Measurements from ENCODE around the gene ANKRD27.

ANKRD27 gene

GRCh38 chr19:32638625-32639024, 36.4 kb downstream of the ANKRD27 start:
- ATAC-seq (ENCODE audit: insufficient read depth, low read depth) (no peak), DNase-seq (no peak)
- no peak overlapping the region for H3K4me2 ChIP-seq (ENCODE audit: insufficient read depth, low read length)
- no peaks in the 10 kb centered on the region for H4K20me1 ChIP-seq (ENCODE audit: insufficient read depth, low read length)
- H3K36me3 ChIP-seq (ENCODE audit: insufficient read depth, low read length): peaks cover 75% of the 10 kb centered on the region
- TF ChIP-seq CTCF (IDR thresholded peaks at IDR 0.05; ENCODE audit: borderline replicate concordance, extremely low read depth, low read length, poor library complexity, severe bottlenecking) (no peak), EZH2 (IDR thresholded peaks at IDR 0.05; ENCODE audit: borderline replicate concordance, low read depth, low read length, severe bottlenecking) (no peak)
- no peak overlapping the region for H3K4me3 ChIP-seq (ENCODE audit: low read depth in 1 of 2, low read length in 2 of 2)
- no peak overlapping the region for H3K27ac ChIP-seq (ENCODE audit: low read length)
- no peaks in the 10 kb centered on the region for H3K27me3 ChIP-seq (ENCODE audit: insufficient read depth, low read length, poor library complexity)
- H3K9me3 ChIP-seq (ENCODE audit: insufficient read depth, low read length, severe bottlenecking): no peaks in the 10 kb centered on the region
- no peaks in the 10 kb centered on the region for H3K4me1 ChIP-seq (ENCODE audit: insufficient read depth, low read length)
- no peak overlapping the region for H2AFZ ChIP-seq (ENCODE audit: low read depth, low read length)
- H3K9ac ChIP-seq (ENCODE audit: low read depth, low read length): no peak overlapping the region
- H3K79me2 ChIP-seq (ENCODE audit: insufficient read depth, low read length): no peaks in the 10 kb centered on the region

GRCh38 chr19:32637480-32637879, 37.5 kb downstream of the ANKRD27 start:
- Histone ChIP-seq H3K9ac (ENCODE audit: low read depth, low read length) (no peak overlapping the region), H3K79me2 (ENCODE audit: insufficient read depth, low read length) (no peaks in the 10 kb centered on the region)

GRCh38 chr19:32631381-32631780, 43.6 kb downstream of the ANKRD27 start:
- Histone ChIP-seq H3K4me1 (ENCODE audit: insufficient read depth, low read length) (no peaks in the 10 kb centered on the region), H3K4me3 (ENCODE audit: low read depth in 1 of 2, low read length in 2 of 2) (no peak overlapping the region), H2AFZ (ENCODE audit: low read depth, low read length) (no peak overlapping the region), H3K79me2 (ENCODE audit: insufficient read depth, low read length) (no peaks in the 10 kb centered on the region), H4K20me1 (ENCODE audit: insufficient read depth, low read length) (no peaks in the 10 kb centered on the region), H3K9me3 (ENCODE audit: insufficient read depth, low read length, severe bottlenecking) (no peaks in the 10 kb centered on the region), H3K27me3 (ENCODE audit: insufficient read depth, low read length, poor library complexity) (no peaks in the 10 kb centered on the region), H3K27ac (ENCODE audit: low read length) (no peak overlapping the region), H3K4me2 (ENCODE audit: insufficient read depth, low read length) (no peak overlapping the region), H3K9ac (ENCODE audit: low read depth, low read length) (no peak overlapping the region), H3K36me3 (ENCODE audit: insufficient read depth, low read length) (peaks cover 65% of the 10 kb centered on the region)
- ATAC-seq (ENCODE audit: insufficient read depth, low read depth) (no peak), DNase-seq (no peak)
- TF ChIP-seq EZH2 (IDR thresholded peaks at IDR 0.05; ENCODE audit: borderline replicate concordance, low read depth, low read length, severe bottlenecking): no peak
- TF ChIP-seq CTCF (IDR thresholded peaks at IDR 0.05; ENCODE audit: borderline replicate concordance, extremely low read depth, low read length, poor library complexity, severe bottlenecking): no peak

More at GRCh38 chr19:32637480-32637879, 37.5 kb downstream of the ANKRD27 start:
- peaks cover 70% of the 10 kb centered on the region for H3K36me3 ChIP-seq (ENCODE audit: insufficient read depth, low read length)
- H2AFZ ChIP-seq (ENCODE audit: low read depth, low read length): no peak overlapping the region
- no peaks in the 10 kb centered on the region for H3K9me3 ChIP-seq (ENCODE audit: insufficient read depth, low read length, severe bottlenecking)
- DNase-seq (no peak), ATAC-seq (ENCODE audit: insufficient read depth, low read depth) (no peak)
- H3K4me3 ChIP-seq (ENCODE audit: low read depth in 1 of 2, low read length in 2 of 2): no peak overlapping the region
- H3K4me1 ChIP-seq (ENCODE audit: insufficient read depth, low read length): no peaks in the 10 kb centered on the region
- TF ChIP-seq CTCF (IDR thresholded peaks at IDR 0.05; ENCODE audit: borderline replicate concordance, extremely low read depth, low read length, poor library complexity, severe bottlenecking) (no peak), EZH2 (IDR thresholded peaks at IDR 0.05; ENCODE audit: borderline replicate concordance, low read depth, low read length, severe bottlenecking) (no peak)
- no peaks in the 10 kb centered on the region for H4K20me1 ChIP-seq (ENCODE audit: insufficient read depth, low read length)
- no peak overlapping the region for H3K4me2 ChIP-seq (ENCODE audit: insufficient read depth, low read length)
- H3K27me3 ChIP-seq (ENCODE audit: insufficient read depth, low read length, poor library complexity): no peaks in the 10 kb centered on the region
- no peak overlapping the region for H3K27ac ChIP-seq (ENCODE audit: low read length)

GRCh38 chr19:32630338-32630737, 44.6 kb downstream of the ANKRD27 start:
- Histone ChIP-seq H3K79me2 (ENCODE audit: insufficient read depth, low read length) (no peaks in the 10 kb centered on the region), H3K27ac (ENCODE audit: low read length) (no peak overlapping the region), H3K4me3 (ENCODE audit: low read depth in 1 of 2, low read length in 2 of 2) (no peak overlapping the region), H3K9ac (ENCODE audit: low read depth, low read length) (no peak overlapping the region), H3K36me3 (ENCODE audit: insufficient read depth, low read length) (peaks cover 63% of the 10 kb centered on the region), H3K9me3 (ENCODE audit: insufficient read depth, low read length, severe bottlenecking) (no peaks in the 10 kb centered on the region), H2AFZ (ENCODE audit: low read depth, low read length) (no peak overlapping the region), H3K27me3 (ENCODE audit: insufficient read depth, low read length, poor library complexity) (no peaks in the 10 kb centered on the region), H4K20me1 (ENCODE audit: insufficient read depth, low read length) (no peaks in the 10 kb centered on the region), H3K4me2 (ENCODE audit: insufficient read depth, low read length) (no peak overlapping the region), H3K4me1 (ENCODE audit: insufficient read depth, low read length) (no peaks in the 10 kb centered on the region)
- ATAC-seq (ENCODE audit: insufficient read depth, low read depth) (no peak), DNase-seq (no peak)
- TF ChIP-seq EZH2 (IDR thresholded peaks at IDR 0.05; ENCODE audit: borderline replicate concordance, low read depth, low read length, severe bottlenecking) (no peak), CTCF (IDR thresholded peaks at IDR 0.05; ENCODE audit: borderline replicate concordance, extremely low read depth, low read length, poor library complexity, severe bottlenecking) (peak; percentile 35)

Measured in DND-41 (cell line).